HepG2 (cell line): ENCODE measurements around the gene SLC11A1. TPM values are rescaled to one million over a fixed set of nuclear protein-coding genes. Genes with fewer than 3 reads are reported as not detected.

Experiments used
- RBFOX2 ChIP-seq: fragments of 200-400 bp; formaldehyde crosslinking; IDR thresholded peaks from 2 replicates; pipeline ENCODE4 v1.6.1; 2017; ENCODE audit warnings: low read depth, mild to moderate bottlenecking, low read length
- microRNA counts: library from miRNA; unstranded; fragments of <30 nt; microRNA quantifications from one replicate; lab custom pipeline; 2015
- microRNA-seq: library from miRNA; unstranded; fragments of <30 nt; microRNA quantifications from one replicate; pipeline ENCODE4, GENCODE V29; 2020
- polyA plus RNA-seq, 8 experiments: library from polyadenylated mRNA; depleted of rRNA in 3 of 8; stranded (reverse) in 7 of 8; unstranded in 1 of 8; fragments of >200 nt; fragmentation: Illumina TruSeq in 4 of 8; extraction: Trizol in 4 of 8; gene quantifications; 2 replicates each; pipeline versions ENCODE4 v1.2.1 to v1.2.3, GENCODE V29; 2011 to 2016; ENCODE audit warnings: low read depth in 4 of 8, missing spikeins in 1 of 8, mixed read lengths in 1 of 8; ENCODE audit not compliant: insufficient read depth in 1 of 8
- small RNA-seq, 3 experiments: library from RNA; depleted of rRNA; stranded (forward); fragments of <200 nt; gene quantifications; one replicate each; pipeline ENCODE3, GENCODE V24; 2012; ENCODE audit warnings: low read depth in 2 of 3, low replicate concordance in 1 of 3; ENCODE audit not compliant: insufficient read length in 3 of 3, insufficient read depth in 2 of 3
- total RNA-seq, 5 experiments: library from RNA; depleted of rRNA; stranded (reverse); fragments of >200 nt; fragmentation: Illumina TruSeq; extraction: Trizol; gene quantifications; 2 replicates each; pipeline ENCODE4 v1.2.3, GENCODE V29; 2016; ENCODE audit warnings: low read depth in 1 of 5

Gene SLC11A1
- total and polyA plus RNA-seq, 2 of the 13 experiments (the other 11 are each of a cell fraction or from before 2014, with no cell fraction given), result 0.33 to 2.3 TPM

- 0 out of 2 replicates have a peak, but pooled peaks have one; percentile 32 for TF ChIP-seq RBFOX2
- TF ChIP-seq, all 625 proteins: peak for 1
These were observed 63.5 kb downstream of the SLC11A1 start (continued) for GRCh38 chr2:218445602-218446001.

MicroRNAs within 50 kb of the gene (microRNA counts, 767-probe panel; counts per million panel counts)
- not detected for microRNA hsa-miR-26b-5p (lab: Ali Mortazavi, UCI)

Small RNA genes lying within 50 kb of the gene (microRNA-seq; reads per million reads assigned to microRNA genes)
- gene MIR26B, result 12,892 reads per million, percentile 100 among the genes with 10 or more reads in this experiment
- 1.4 reads per million for gene MIR6810

Small RNA genes lying within 50 kb of the gene (small RNA-seq; reads per million reads assigned to genes)
- gene MIR26B, result 507 to 49,130 (median 27,764) reads per million in 3 experiments
- gene MIR6810, result 0 to 0.33 (median 0) reads per million in 3 experiments

Other genes starting within 250 kb of the SLC11A1 start
- not detected in 2 replicates for gene CXCR1, start 215.3 kb upstream of the SLC11A1 start, total RNA-seq (2016; rRNA removed; fragmentation: Illumina TruSeq; extraction: Trizol)
- not detected in 2 replicates for gene CXCR1, start 215.3 kb upstream of the SLC11A1 start, polyA plus RNA-seq (2011; rRNA removed)
- gene ARPC2, start 165.1 kb upstream of the SLC11A1 start, total RNA-seq (2016; rRNA removed; fragmentation: Illumina TruSeq; extraction: Trizol), result 168 and 201 TPM in 2 replicates
- 257 and 303 TPM in 2 replicates for gene ARPC2, start 165.1 kb upstream of the SLC11A1 start, polyA plus RNA-seq (2011; rRNA removed)
- 0.09 TPM in 1 of 2 replicates, not detected in the other for gene GPBAR1, start 121.3 kb upstream of the SLC11A1 start, total RNA-seq (2016; rRNA removed; fragmentation: Illumina TruSeq; extraction: Trizol)
- 0.05 and 0.09 TPM in 2 replicates for gene GPBAR1, start 121.3 kb upstream of the SLC11A1 start, polyA plus RNA-seq (2011; rRNA removed)
- gene AAMP, start 112.1 kb upstream of the SLC11A1 start, total RNA-seq (2016; rRNA removed; fragmentation: Illumina TruSeq; extraction: Trizol), result 186 and 241 TPM in 2 replicates
- gene AAMP, start 112.1 kb upstream of the SLC11A1 start, polyA plus RNA-seq (2011; rRNA removed), result 110 and 119 TPM in 2 replicates
- gene PNKD, start 111.8 kb upstream of the SLC11A1 start, total RNA-seq (2016; rRNA removed; fragmentation: Illumina TruSeq; extraction: Trizol), result 50.0 and 55.9 TPM in 2 replicates
- 78.0 and 80.4 TPM in 2 replicates for gene PNKD, start 111.8 kb upstream of the SLC11A1 start, polyA plus RNA-seq (2011; rRNA removed)
- 69.7 and 139 TPM in 2 replicates for gene TMBIM1, start 89.8 kb upstream of the SLC11A1 start, total RNA-seq (2016; rRNA removed; fragmentation: Illumina TruSeq; extraction: Trizol)
- 127 and 181 TPM in 2 replicates for gene TMBIM1, start 89.8 kb upstream of the SLC11A1 start, polyA plus RNA-seq (2011; rRNA removed)
- gene CATIP, start 25.4 kb upstream of the SLC11A1 start, total RNA-seq (2016; rRNA removed; fragmentation: Illumina TruSeq; extraction: Trizol), result 0.22 TPM in 1 of 2 replicates, not detected in the other
- gene CATIP, start 25.4 kb upstream of the SLC11A1 start, polyA plus RNA-seq (2011; rRNA removed), result 0.07 and 0.09 TPM in 2 replicates
- 78.5 and 91.0 TPM in 2 replicates for gene CTDSP1, start 17.6 kb downstream of the SLC11A1 start, total RNA-seq (2016; rRNA removed; fragmentation: Illumina TruSeq; extraction: Trizol)
- gene CTDSP1, start 17.6 kb downstream of the SLC11A1 start, polyA plus RNA-seq (2011; rRNA removed), result 268 and 270 TPM in 2 replicates
- gene VIL1, start 36.9 kb downstream of the SLC11A1 start, total RNA-seq (2016; rRNA removed; fragmentation: Illumina TruSeq; extraction: Trizol), result 301 and 337 TPM in 2 replicates
- gene VIL1, start 36.9 kb downstream of the SLC11A1 start, polyA plus RNA-seq (2011; rRNA removed), result 287 and 352 TPM in 2 replicates
- gene USP37, start 186.1 kb downstream of the SLC11A1 start, total RNA-seq (2016; rRNA removed; fragmentation: Illumina TruSeq; extraction: Trizol), result 30.6 and 36.2 TPM in 2 replicates
- gene USP37, start 186.1 kb downstream of the SLC11A1 start, polyA plus RNA-seq (2011; rRNA removed), result 6.5 and 6.6 TPM in 2 replicates
- gene CNOT9, start 186.6 kb downstream of the SLC11A1 start, total RNA-seq (2016; rRNA removed; fragmentation: Illumina TruSeq; extraction: Trizol), result 92.4 and 101 TPM in 2 replicates
- gene CNOT9, start 186.6 kb downstream of the SLC11A1 start, polyA plus RNA-seq (2011; rRNA removed), result 71.0 and 82.6 TPM in 2 replicates
- gene PLCD4, start 225.6 kb downstream of the SLC11A1 start, total RNA-seq (2016; rRNA removed; fragmentation: Illumina TruSeq; extraction: Trizol), result not detected in 2 replicates
- gene PLCD4, start 225.6 kb downstream of the SLC11A1 start, polyA plus RNA-seq (2011; rRNA removed), result 0.05 and 0.26 TPM in 2 replicates